ENCODE results near the gene CSE1L.

GRCh38 chr20:49103019-49103418 is 56.9 kb downstream of the CSE1L start:
- TF ChIP-seq CTCF (IDR thresholded peaks at IDR 0.05; ENCODE audit: insufficient read depth, low read depth, low read length): no peak
- TF ChIP-seq EZH2 (IDR thresholded peaks at IDR 0.05; ENCODE audit: insufficient read depth, low read length): no peak

Measured in astrocyte (in vitro differentiated cells and primary cell).